Stimulated activated naive CD8-positive, alpha-beta T cell treated with anti-CD3 and anti-CD28 coated beads, Interleukin-15, Interleukin-2, amounts not matched to agents 100 ng/mL and 50 ng/mL, for 24 hours (primary cell): Measurements from ENCODE around the gene GRIN3B.

ENCODE experiments used
- H3K27ac Mint-ChIP-seq: one replicate; pipeline ENCODE4 v1.8.0; 2021; ENCODE audit warnings: mild to moderate bottlenecking, mixed read lengths
- H3K27me3 Mint-ChIP-seq: one replicate; pipeline ENCODE4 v1.8.0; 2021; ENCODE audit warnings: mixed read lengths
- H3K36me3 Mint-ChIP-seq: one replicate; pipeline ENCODE4 v1.8.0; 2021; ENCODE audit warnings: low read depth, mixed read lengths
- H3K4me1 Mint-ChIP-seq: one replicate; pipeline ENCODE4 v1.8.0; 2021; ENCODE audit warnings: low read depth, mixed read lengths
- H3K4me3 Mint-ChIP-seq: one replicate; pipeline ENCODE4 v1.8.0; 2021; ENCODE audit warnings: mild to moderate bottlenecking, mixed read lengths
- H3K9me3 Mint-ChIP-seq: one replicate; pipeline ENCODE4 v1.8.0; 2021; ENCODE audit warnings: mixed read lengths

The GRIN3B gene

GRCh38 chr19:979318-979741 lies 20.9 kb upstream of the GRIN3B start:
- peaks cover 7% of the 10 kb centered on the region for H3K4me1 Mint-ChIP-seq
- no peaks in the 10 kb centered on the region for H3K9me3 Mint-ChIP-seq
- H3K27ac Mint-ChIP-seq = no peak overlapping the region
- H3K27me3 Mint-ChIP-seq = no peaks in the 10 kb centered on the region
- no peak overlapping the region for H3K4me3 Mint-ChIP-seq
- H3K36me3 Mint-ChIP-seq = no peaks in the 10 kb centered on the region

DNA sequence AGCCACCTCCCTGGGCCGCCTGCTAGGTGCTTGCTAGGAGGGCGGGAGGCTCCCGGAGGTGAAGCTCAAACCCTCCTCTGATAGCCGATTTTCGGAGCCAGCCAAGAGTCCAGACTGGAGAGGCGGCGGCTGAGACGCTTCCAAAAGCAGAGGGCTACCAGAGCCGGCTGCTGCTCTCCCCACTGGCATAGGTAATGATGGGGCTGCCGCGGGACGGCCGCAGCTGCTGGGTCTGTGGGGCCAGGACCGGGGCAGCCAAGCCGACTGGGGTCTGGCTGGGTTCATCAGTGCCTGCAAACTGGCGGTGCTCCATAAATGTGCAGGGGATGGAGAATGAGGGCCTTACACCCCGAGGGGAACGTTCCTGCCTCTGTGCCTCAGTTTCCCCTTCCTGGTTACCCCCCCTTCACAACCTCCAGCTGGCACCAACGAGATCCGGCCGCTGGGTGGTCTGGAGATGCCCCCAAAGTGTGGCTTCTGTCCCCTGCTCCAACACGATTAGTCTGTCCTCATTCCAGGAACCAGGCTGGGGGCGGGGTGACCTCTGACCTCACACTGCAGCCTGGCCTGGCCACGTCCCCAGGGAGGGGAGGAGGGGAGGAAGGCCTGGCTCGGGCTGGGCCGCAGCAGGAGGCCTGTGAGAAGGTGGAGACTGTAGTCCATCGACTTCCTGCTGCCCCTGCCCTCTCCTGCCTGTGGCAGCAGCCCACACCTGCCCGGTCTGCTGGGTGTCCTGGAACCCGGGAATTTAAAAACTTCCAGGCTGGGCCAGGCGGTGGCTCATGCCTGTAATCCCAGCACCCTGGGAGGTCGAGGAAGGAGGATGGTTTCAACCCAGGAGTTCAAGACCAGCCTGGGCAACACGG lies 19.9 kb upstream of the GRIN3B start:
- Mint-ChIP-seq H3K4me1 (peaks cover 14% of the 10 kb centered on the region), H3K36me3 (peaks cover 4% of the 10 kb centered on the region), H3K4me3 (no peak overlapping the region)

DNA sequence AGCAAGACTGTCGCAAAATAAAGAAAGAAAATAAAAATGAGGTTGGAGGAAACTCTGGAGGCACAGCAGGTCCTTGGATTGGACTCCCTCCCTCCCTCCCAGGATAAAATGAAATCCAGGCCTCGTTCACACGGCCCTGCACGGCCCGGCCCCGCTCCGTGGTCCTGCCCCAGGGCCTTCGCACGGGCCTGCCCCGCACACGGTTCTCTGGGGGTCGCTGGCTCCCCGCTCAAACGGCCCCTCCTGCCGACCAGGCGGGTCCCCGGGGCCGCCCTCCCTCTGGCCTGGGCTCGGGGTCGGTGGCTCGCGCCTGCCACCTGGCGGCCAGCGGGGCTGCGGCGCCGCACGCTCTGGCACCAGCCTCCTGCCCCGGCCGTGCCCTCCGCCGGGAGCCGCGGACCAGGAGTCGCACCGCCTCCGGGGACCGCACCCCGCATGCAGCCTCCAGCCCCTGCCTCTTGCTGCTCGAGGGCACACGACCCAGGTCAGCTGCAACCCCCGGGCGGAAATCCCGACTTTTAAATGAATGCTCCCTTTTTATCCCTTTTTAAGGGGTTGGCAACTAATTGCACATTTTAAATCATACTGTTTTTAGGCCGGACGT lies 17.6 kb upstream of the GRIN3B start:
- H3K9me3 Mint-ChIP-seq = no peaks in the 10 kb centered on the region
- H3K27ac Mint-ChIP-seq = no peak overlapping the region
- peaks cover 18% of the 10 kb centered on the region for H3K36me3 Mint-ChIP-seq
- peaks cover 22% of the 10 kb centered on the region for H3K4me1 Mint-ChIP-seq
- no peaks in the 10 kb centered on the region for H3K27me3 Mint-ChIP-seq
- H3K4me3 Mint-ChIP-seq = no peak overlapping the region

More for the DNA sequence above, 19.9 kb upstream of the GRIN3B start:
- no peaks in the 10 kb centered on the region for H3K9me3 Mint-ChIP-seq
- H3K27ac Mint-ChIP-seq = peak overlapping the region; percentile 26
- no peaks in the 10 kb centered on the region for H3K27me3 Mint-ChIP-seq

DNA sequence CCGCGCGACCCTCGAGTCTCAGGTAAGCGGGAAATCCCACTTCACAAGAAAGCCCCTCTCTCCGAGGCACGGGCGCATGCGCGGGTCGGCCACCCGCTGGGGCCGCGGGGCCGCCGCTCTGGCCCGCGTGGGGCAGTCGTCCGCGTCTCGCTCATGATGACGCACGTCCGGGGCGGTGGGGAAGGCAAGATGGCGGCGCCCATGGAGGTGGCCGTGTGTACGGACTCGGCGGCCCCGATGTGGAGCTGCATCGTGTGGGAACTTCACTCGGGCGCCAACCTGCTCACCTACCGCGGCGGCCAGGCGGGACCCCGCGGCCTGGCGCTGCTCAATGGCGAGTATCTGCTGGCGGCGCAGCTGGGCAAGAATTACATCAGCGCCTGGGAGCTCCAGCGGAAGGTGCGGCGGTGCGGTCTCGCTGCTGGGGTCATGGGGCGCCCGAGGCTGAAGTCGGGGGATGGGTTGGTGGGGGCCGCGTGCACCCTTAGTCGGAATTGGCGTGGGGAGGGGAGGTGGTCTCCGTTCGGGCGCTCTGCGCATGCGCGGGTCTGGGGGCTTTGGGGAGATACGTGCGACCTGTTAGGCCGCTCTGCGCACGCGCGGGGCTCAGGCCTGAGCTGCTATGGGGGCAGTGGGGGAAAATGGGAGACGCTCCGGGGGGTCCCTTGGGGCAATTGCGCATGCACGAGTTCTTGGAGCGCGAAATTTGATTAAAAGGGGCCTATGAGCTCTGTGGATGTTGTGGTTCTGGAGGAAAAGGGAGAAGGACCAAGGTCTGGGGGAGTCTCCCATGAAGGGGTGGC lies 15.9 kb upstream of the GRIN3B start, which contains the start of gene WDR18:
TSS of gene WDR18 (plus strand) at position 181 of the 803 bp plus-strand sequence. CDS start at position 190, 9 bp downstream.
- peaks cover 22% of the 10 kb centered on the region for H3K4me1 Mint-ChIP-seq
- no peaks in the 10 kb centered on the region for H3K9me3 Mint-ChIP-seq
- H3K27me3 Mint-ChIP-seq = no peaks in the 10 kb centered on the region
- peak within 1 kb of the TSS; percentile 95 for H3K4me3 Mint-ChIP-seq
- peaks cover 25% of the 10 kb centered on the region for H3K36me3 Mint-ChIP-seq
- H3K27ac Mint-ChIP-seq = peak within 1 kb of the TSS; percentile 96

GRCh38 chr19:986083-986482 lies 14.1 kb upstream of the GRIN3B start:
- H3K4me1 Mint-ChIP-seq = peaks cover 22% of the 10 kb centered on the region
- H3K27ac Mint-ChIP-seq = no peak overlapping the region
- no peaks in the 10 kb centered on the region for H3K9me3 Mint-ChIP-seq
- H3K27me3 Mint-ChIP-seq = no peaks in the 10 kb centered on the region
- H3K4me3 Mint-ChIP-seq = peak overlapping the region; percentile 13
- H3K36me3 Mint-ChIP-seq = peaks cover 25% of the 10 kb centered on the region

DNA sequence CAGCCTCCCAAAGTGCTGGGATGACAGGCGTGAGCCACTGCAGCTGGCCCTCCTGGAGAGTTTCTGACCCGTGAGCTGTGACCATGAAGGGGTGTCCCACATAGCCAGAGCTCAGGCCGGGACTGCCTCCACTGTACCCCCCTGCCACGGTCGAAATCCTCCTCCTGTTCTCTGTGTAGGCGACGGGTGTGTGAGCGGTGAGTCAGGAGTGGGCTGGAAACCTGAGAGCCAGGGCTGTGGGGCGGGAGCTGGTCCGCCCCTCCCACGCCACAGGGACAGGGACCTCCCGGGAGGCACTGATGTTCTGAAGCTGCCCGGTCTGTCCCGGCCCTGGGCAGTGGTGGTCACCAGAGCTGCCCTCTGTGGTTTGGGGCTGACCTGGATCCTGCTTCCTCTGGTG lies 12.1 kb upstream of the GRIN3B start:
- H3K4me1 Mint-ChIP-seq = peaks cover 22% of the 10 kb centered on the region
- H3K27me3 Mint-ChIP-seq = no peaks in the 10 kb centered on the region
- no peak overlapping the region for H3K27ac Mint-ChIP-seq
- no peak overlapping the region for H3K4me3 Mint-ChIP-seq
- H3K9me3 Mint-ChIP-seq = no peaks in the 10 kb centered on the region
- H3K36me3 Mint-ChIP-seq = peaks cover 28% of the 10 kb centered on the region

DNA sequence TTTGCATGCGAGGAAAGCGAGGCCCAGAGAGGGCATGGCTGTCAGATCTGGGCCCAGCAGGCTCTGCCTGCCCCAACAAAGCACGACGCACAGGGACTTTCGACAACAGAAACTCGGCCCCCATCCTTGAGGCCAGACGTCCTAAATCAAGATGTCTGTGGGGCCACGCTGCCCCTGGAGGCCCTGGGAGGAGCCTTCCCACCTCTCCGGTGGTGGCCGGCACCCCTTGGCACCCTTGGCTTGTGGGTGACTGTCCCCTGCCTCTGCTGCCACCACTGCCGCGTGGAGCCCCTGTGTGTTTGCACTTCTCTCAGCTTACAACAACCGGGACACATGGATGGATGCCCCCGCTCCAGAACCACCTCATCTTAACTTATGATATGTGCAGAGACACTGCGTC lies 11.7 kb upstream of the GRIN3B start:
- H3K4me1 Mint-ChIP-seq = peaks cover 21% of the 10 kb centered on the region
- H3K4me3 Mint-ChIP-seq = no peak overlapping the region
- H3K9me3 Mint-ChIP-seq = no peaks in the 10 kb centered on the region
- no peaks in the 10 kb centered on the region for H3K27me3 Mint-ChIP-seq
- H3K36me3 Mint-ChIP-seq = peaks cover 28% of the 10 kb centered on the region
- H3K27ac Mint-ChIP-seq = no peak overlapping the region

DNA sequence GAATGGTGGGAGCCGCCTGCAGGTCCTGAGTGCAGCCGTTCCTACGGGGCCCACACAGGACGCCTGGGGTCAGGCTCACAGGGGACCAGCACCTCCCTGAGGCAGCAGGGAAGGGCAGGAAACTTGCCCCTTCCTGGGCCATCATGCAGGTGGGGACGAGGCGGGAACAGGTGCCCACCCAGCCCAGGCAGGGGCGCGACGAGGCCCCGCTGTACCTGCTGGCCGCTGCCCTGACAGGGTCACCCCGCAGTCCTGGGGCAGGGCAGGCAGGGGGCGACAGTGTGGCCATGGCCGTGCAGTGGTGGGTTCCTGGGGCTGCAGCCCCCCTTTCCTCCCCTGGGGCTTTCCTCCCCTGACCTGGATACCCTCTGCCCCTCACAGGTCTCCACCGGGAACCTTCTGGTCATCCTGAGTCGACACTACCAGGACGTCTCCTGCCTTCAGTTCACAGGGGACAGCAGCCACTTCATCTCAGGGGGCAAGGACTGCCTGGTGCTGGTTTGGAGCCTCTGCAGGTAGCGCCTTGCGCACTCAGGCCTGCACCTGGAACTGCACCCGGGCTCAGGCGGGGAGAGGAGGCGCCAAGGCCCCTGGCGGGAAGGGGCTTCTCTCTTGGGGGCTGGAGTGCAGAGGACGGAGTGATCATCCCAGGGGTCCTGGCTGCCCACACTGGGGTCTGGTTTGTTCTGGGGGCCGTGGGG lies 10.7 kb upstream of the GRIN3B start:
- Mint-ChIP-seq H3K4me1 (peaks cover 14% of the 10 kb centered on the region), H3K4me3 (no peak overlapping the region), H3K9me3 (no peaks in the 10 kb centered on the region), H3K27ac (no peak overlapping the region), H3K36me3 (peaks cover 28% of the 10 kb centered on the region), H3K27me3 (no peaks in the 10 kb centered on the region)

DNA sequence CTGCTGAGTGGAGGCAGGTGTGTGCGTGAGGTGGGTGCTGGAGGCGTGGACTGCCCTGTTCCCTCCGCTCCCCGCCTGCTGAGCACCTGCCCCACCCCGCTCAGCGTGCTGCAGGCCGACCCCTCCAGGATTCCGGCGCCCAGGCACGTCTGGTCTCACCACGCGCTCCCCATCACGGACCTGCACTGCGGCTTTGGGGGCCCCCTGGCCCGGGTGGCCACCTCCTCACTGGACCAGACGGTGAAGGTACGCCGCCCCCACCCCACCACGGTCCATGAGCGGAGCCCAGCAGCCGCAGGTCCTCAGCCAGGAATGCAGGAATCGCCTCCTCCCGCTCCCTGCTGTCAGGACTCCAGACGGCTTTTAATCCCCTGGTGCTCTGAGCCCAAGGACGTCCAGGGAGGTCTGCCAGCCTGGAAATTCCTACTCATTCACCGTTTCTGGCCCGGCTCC lies 10.1 kb upstream of the GRIN3B start:
- peaks cover 8% of the 10 kb centered on the region for H3K4me1 Mint-ChIP-seq
- no peak overlapping the region for H3K4me3 Mint-ChIP-seq
- no peak overlapping the region for H3K27ac Mint-ChIP-seq
- peaks cover 24% of the 10 kb centered on the region for H3K36me3 Mint-ChIP-seq
- no peaks in the 10 kb centered on the region for H3K9me3 Mint-ChIP-seq
- H3K27me3 Mint-ChIP-seq = no peaks in the 10 kb centered on the region

DNA sequence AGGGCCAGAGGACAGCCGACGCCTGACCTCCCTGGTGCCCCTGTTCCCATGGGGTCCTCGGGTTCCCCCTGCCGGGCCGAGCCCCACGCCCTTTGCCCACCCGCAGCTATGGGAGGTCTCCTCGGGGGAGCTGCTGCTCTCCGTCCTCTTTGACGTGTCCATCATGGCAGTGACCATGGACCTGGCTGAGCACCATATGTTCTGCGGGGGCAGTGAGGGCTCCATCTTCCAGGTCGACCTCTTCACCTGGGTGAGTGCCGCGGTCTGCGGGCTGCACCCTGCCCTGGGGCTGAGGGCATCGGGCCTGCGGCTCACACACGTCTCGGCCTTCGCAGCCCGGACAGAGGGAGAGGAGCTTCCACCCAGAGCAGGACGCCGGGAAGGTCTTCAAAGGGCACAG lies 9.5 kb upstream of the GRIN3B start:
- no peaks in the 10 kb centered on the region for H3K27me3 Mint-ChIP-seq
- no peaks in the 10 kb centered on the region for H3K9me3 Mint-ChIP-seq
- H3K4me1 Mint-ChIP-seq = peaks cover 4% of the 10 kb centered on the region
- no peak overlapping the region for H3K27ac Mint-ChIP-seq
- peaks cover 24% of the 10 kb centered on the region for H3K36me3 Mint-ChIP-seq
- H3K4me3 Mint-ChIP-seq = no peak overlapping the region

- H3K27ac Mint-ChIP-seq = no peak overlapping the region
- peaks cover under 1% of the 10 kb centered on the region for H3K27me3 Mint-ChIP-seq
- no peaks in the 10 kb centered on the region for H3K9me3 Mint-ChIP-seq
- no peak overlapping the region for H3K4me3 Mint-ChIP-seq
- peaks cover 24% of the 10 kb centered on the region for H3K36me3 Mint-ChIP-seq
- peaks cover 9% of the 10 kb centered on the region for H3K4me1 Mint-ChIP-seq
These were observed 8.9 kb upstream of the GRIN3B start for GRCh38 chr19:991174-991931.

DNA sequence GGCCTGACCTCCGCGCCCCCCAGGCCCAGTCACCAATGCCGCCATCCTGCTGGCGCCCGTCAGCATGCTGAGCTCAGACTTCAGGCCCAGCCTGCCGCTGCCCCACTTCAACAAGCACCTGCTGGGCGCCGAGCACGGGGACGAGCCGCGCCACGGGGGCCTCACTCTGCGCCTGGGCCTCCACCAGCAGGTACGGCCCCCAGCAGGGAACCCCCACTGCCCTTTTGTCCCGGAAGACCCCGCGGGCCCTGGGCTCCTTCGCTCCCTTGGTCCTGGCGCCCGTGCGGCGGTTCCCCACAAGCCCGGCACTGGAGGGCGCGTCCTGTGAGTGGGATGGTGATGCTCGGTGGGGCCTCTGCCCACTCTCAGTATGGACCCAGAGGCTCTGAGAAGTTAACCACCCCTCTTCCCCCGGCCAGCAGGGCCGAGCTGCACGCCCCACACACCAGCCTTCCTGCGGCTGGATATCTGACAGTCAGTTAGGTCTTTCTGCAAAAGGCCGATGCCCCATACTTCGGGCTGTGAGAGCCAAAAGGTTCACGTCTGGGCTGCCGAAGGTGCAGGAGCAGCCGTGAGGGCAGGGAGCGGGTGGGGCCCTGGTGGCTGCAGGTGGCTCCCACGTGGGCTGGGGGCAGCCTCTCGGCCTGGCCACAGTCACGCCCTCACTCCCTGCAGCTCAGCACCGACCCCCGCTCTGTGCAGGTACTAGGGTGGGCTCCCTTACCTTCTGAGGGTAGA lies 8.1 kb upstream of the GRIN3B start:
- Mint-ChIP-seq H3K4me1 (peaks cover 12% of the 10 kb centered on the region), H3K27ac (no peak overlapping the region), H3K9me3 (no peaks in the 10 kb centered on the region), H3K27me3 (peaks cover 6% of the 10 kb centered on the region), H3K36me3 (peaks cover 19% of the 10 kb centered on the region), H3K4me3 (no peak overlapping the region)

DNA sequence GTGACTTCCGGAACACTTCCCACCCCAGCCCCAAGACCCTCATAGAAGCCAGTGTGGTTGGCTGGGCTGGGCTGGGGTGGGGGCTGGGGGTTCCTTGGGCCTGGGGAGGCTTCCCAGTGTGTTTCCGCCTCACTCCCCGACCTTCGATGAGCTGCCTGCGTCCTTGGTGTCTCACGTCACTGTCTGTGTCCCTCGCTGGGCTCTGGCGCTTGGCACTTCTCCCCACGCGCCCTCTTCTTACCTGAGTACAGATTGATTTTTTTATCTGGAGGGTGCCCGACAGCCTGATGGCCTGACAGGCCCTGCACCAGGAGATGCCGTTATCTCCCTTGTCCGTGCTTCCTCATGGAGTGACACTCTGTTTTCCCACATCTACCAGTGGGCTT lies 7.6 kb upstream of the GRIN3B start:
- Mint-ChIP-seq H3K9me3 (no peaks in the 10 kb centered on the region), H3K4me1 (peaks cover 14% of the 10 kb centered on the region), H3K27me3 (peaks cover 8% of the 10 kb centered on the region), H3K27ac (no peak overlapping the region), H3K4me3 (no peak overlapping the region), H3K36me3 (peaks cover 15% of the 10 kb centered on the region)
